ENCODE measurements around the gene BCAS3.

The BCAS3 gene

GRCh38 chr17:61054436-61054835, 376.8 kb downstream of the BCAS3 start:
- Mint-ChIP-seq H3K4me1 (ENCODE audit: low read depth) (peaks cover 9% of the 10 kb centered on the region), H3K9me3 (no peaks in the 10 kb centered on the region), H3K27me3 (no peaks in the 10 kb centered on the region), H3K27ac (no peak overlapping the region), H3K4me3 (no peak overlapping the region), H3K36me3 (ENCODE audit: low read depth) (no peaks in the 10 kb centered on the region)

GRCh38 chr17:61057257-61057656, 379.6 kb downstream of the BCAS3 start:
- H3K4me1 Mint-ChIP-seq (ENCODE audit: low read depth) = peaks cover 9% of the 10 kb centered on the region
- no peak overlapping the region for H3K27ac Mint-ChIP-seq
- H3K36me3 Mint-ChIP-seq (ENCODE audit: low read depth) = no peaks in the 10 kb centered on the region
- no peak overlapping the region for H3K4me3 Mint-ChIP-seq
- no peaks in the 10 kb centered on the region for H3K27me3 Mint-ChIP-seq
- no peaks in the 10 kb centered on the region for H3K9me3 Mint-ChIP-seq

GRCh38 chr17:61058066-61058465, 380.4 kb downstream of the BCAS3 start:
- Mint-ChIP-seq H3K4me3 (no peak overlapping the region), H3K27me3 (no peaks in the 10 kb centered on the region), H3K9me3 (no peaks in the 10 kb centered on the region), H3K27ac (no peak overlapping the region), H3K4me1 (ENCODE audit: low read depth) (peaks cover 9% of the 10 kb centered on the region), H3K36me3 (ENCODE audit: low read depth) (no peaks in the 10 kb centered on the region)

- Mint-ChIP-seq H3K9me3 (no peaks in the 10 kb centered on the region), H3K27me3 (no peaks in the 10 kb centered on the region), H3K36me3 (ENCODE audit: low read depth) (no peaks in the 10 kb centered on the region), H3K4me3 (no peak overlapping the region), H3K4me1 (ENCODE audit: low read depth) (peaks cover 7% of the 10 kb centered on the region), H3K27ac (no peak overlapping the region)
These were observed 385.9 kb downstream of the BCAS3 start for GRCh38 chr17:61063528-61063927.

- no peaks in the 10 kb centered on the region for H3K27me3 Mint-ChIP-seq
- H3K4me1 Mint-ChIP-seq (ENCODE audit: low read depth) = peaks cover 7% of the 10 kb centered on the region
- no peaks in the 10 kb centered on the region for H3K36me3 Mint-ChIP-seq (ENCODE audit: low read depth)
- H3K27ac Mint-ChIP-seq = no peak overlapping the region
- no peak overlapping the region for H3K4me3 Mint-ChIP-seq
- H3K9me3 Mint-ChIP-seq = no peaks in the 10 kb centered on the region
These were observed 386.7 kb downstream of the BCAS3 start for GRCh38 chr17:61064087-61064951.

GRCh38 chr17:61065263-61065773, 387.7 kb downstream of the BCAS3 start:
- Mint-ChIP-seq H3K9me3 (no peaks in the 10 kb centered on the region), H3K36me3 (ENCODE audit: low read depth) (no peaks in the 10 kb centered on the region), H3K4me3 (no peak overlapping the region), H3K4me1 (ENCODE audit: low read depth) (peaks cover 7% of the 10 kb centered on the region), H3K27me3 (no peaks in the 10 kb centered on the region), H3K27ac (no peak overlapping the region)

GRCh38 chr17:61066062-61066461, 388.4 kb downstream of the BCAS3 start:
- Mint-ChIP-seq H3K4me1 (ENCODE audit: low read depth) (peaks cover 7% of the 10 kb centered on the region), H3K9me3 (no peaks in the 10 kb centered on the region), H3K36me3 (ENCODE audit: low read depth) (no peaks in the 10 kb centered on the region), H3K27me3 (no peaks in the 10 kb centered on the region), H3K27ac (no peak overlapping the region), H3K4me3 (no peak overlapping the region)

- no peaks in the 10 kb centered on the region for H3K4me1 Mint-ChIP-seq (ENCODE audit: low read depth)
- no peaks in the 10 kb centered on the region for H3K9me3 Mint-ChIP-seq
- no peak overlapping the region for H3K27ac Mint-ChIP-seq
- H3K4me3 Mint-ChIP-seq = no peak overlapping the region
- no peaks in the 10 kb centered on the region for H3K36me3 Mint-ChIP-seq (ENCODE audit: low read depth)
- H3K27me3 Mint-ChIP-seq = no peaks in the 10 kb centered on the region
These were observed 393.0 kb downstream of the BCAS3 start for GRCh38 chr17:61070649-61071048.

- Mint-ChIP-seq H3K4me1 (ENCODE audit: low read depth) (no peaks in the 10 kb centered on the region), H3K27me3 (no peaks in the 10 kb centered on the region), H3K36me3 (ENCODE audit: low read depth) (peaks cover 5% of the 10 kb centered on the region), H3K9me3 (no peaks in the 10 kb centered on the region), H3K27ac (no peak overlapping the region), H3K4me3 (no peak overlapping the region)
These were observed 395.0 kb downstream of the BCAS3 start for GRCh38 chr17:61072648-61073047.

- H3K27me3 Mint-ChIP-seq = no peaks in the 10 kb centered on the region
- H3K36me3 Mint-ChIP-seq (ENCODE audit: low read depth) = peaks cover 5% of the 10 kb centered on the region
- H3K4me1 Mint-ChIP-seq (ENCODE audit: low read depth) = no peaks in the 10 kb centered on the region
- H3K27ac Mint-ChIP-seq = no peak overlapping the region
- H3K9me3 Mint-ChIP-seq = no peaks in the 10 kb centered on the region
- no peak overlapping the region for H3K4me3 Mint-ChIP-seq
These were observed 395.5 kb downstream of the BCAS3 start for GRCh38 chr17:61073131-61073530.

GRCh38 chr17:61073799-61074513, 396.3 kb downstream of the BCAS3 start:
- no peaks in the 10 kb centered on the region for H3K9me3 Mint-ChIP-seq
- no peaks in the 10 kb centered on the region for H3K27me3 Mint-ChIP-seq
- no peak overlapping the region for H3K27ac Mint-ChIP-seq
- H3K4me3 Mint-ChIP-seq = no peak overlapping the region
- peaks cover 5% of the 10 kb centered on the region for H3K36me3 Mint-ChIP-seq (ENCODE audit: low read depth)
- no peaks in the 10 kb centered on the region for H3K4me1 Mint-ChIP-seq (ENCODE audit: low read depth)

GRCh38 chr17:61075988-61076387, 398.3 kb downstream of the BCAS3 start:
- Mint-ChIP-seq H3K36me3 (ENCODE audit: low read depth) (peaks cover 9% of the 10 kb centered on the region), H3K27me3 (no peaks in the 10 kb centered on the region), H3K27ac (no peak overlapping the region), H3K9me3 (no peaks in the 10 kb centered on the region), H3K4me3 (no peak overlapping the region), H3K4me1 (ENCODE audit: low read depth) (no peaks in the 10 kb centered on the region)

- no peak overlapping the region for H3K27ac Mint-ChIP-seq
- H3K4me1 Mint-ChIP-seq (ENCODE audit: low read depth) = no peaks in the 10 kb centered on the region
- no peaks in the 10 kb centered on the region for H3K9me3 Mint-ChIP-seq
- no peak overlapping the region for H3K4me3 Mint-ChIP-seq
- H3K27me3 Mint-ChIP-seq = no peaks in the 10 kb centered on the region
- H3K36me3 Mint-ChIP-seq (ENCODE audit: low read depth) = peaks cover 9% of the 10 kb centered on the region
These were observed 399.0 kb downstream of the BCAS3 start for GRCh38 chr17:61076621-61077031.

- Mint-ChIP-seq H3K9me3 (no peaks in the 10 kb centered on the region), H3K4me1 (ENCODE audit: low read depth) (no peaks in the 10 kb centered on the region), H3K27ac (no peak overlapping the region), H3K36me3 (ENCODE audit: low read depth) (peaks cover 5% of the 10 kb centered on the region), H3K27me3 (no peaks in the 10 kb centered on the region), H3K4me3 (no peak overlapping the region)
These were observed 404.3 kb downstream of the BCAS3 start for GRCh38 chr17:61081959-61082358.

- Mint-ChIP-seq H3K4me3 (no peak overlapping the region), H3K36me3 (ENCODE audit: low read depth) (peaks cover 11% of the 10 kb centered on the region), H3K27me3 (no peaks in the 10 kb centered on the region), H3K4me1 (ENCODE audit: low read depth) (no peaks in the 10 kb centered on the region), H3K9me3 (peaks cover 2% of the 10 kb centered on the region), H3K27ac (no peak overlapping the region)
These were observed 406.6 kb downstream of the BCAS3 start for GRCh38 chr17:61084260-61084659.
